NCI-H128 (cell line): ENCODE measurements around the gene CHAC1.

Experiments
- DNase-seq: peaks from one replicate; lab custom pipeline; 2025; ENCODE audit not compliant: unreplicated experiment; lab: John Stamatoyannopoulos, UW

CHAC1 gene

GRCh38 chr15:40952901-40953712, at the start of gene CHAC1:
CHAC1 (plus strand) TSS chr15:40953471; CDS start chr15:40953584, 113 bp downstream.
- DNase-seq: peak; percentile 83

GRCh38 chr15:40904552-40905201, 48.6 kb upstream of the CHAC1 start:
- no peak for DNase-seq

GRCh38 chr15:40906091-40906990, 46.9 kb upstream of the CHAC1 start:
- DNase-seq: no peak

- no peak for DNase-seq
Measured at GRCh38 chr15:40906991-40907802, 46.1 kb upstream of the CHAC1 start.

GRCh38 chr15:40908095-40908494, 45.2 kb upstream of the CHAC1 start:
- no peak for DNase-seq

- DNase-seq: no peak
Measured at GRCh38 chr15:40909662-40910630, 43.3 kb upstream of the CHAC1 start.

GRCh38 chr15:40911141-40911540, 42.1 kb upstream of the CHAC1 start:
- no peak for DNase-seq

GRCh38 chr15:40911693-40912092, 41.6 kb upstream of the CHAC1 start:
- DNase-seq: no peak

- no peak for DNase-seq
Measured at GRCh38 chr15:40912478-40912877, 40.8 kb upstream of the CHAC1 start.

GRCh38 chr15:40914013-40914412, 39.3 kb upstream of the CHAC1 start:
- DNase-seq: no peak

GRCh38 chr15:40914486-40914885, 38.8 kb upstream of the CHAC1 start:
- DNase-seq: no peak

GRCh38 chr15:40915116-40915661, 38.1 kb upstream of the CHAC1 start:
- no peak for DNase-seq

- DNase-seq: no peak
Measured at GRCh38 chr15:40915679-40916078, 37.6 kb upstream of the CHAC1 start.

GRCh38 chr15:40917585-40917984, 35.7 kb upstream of the CHAC1 start:
- DNase-seq: no peak

- no peak for DNase-seq
Measured at GRCh38 chr15:40918146-40918798, 35.0 kb upstream of the CHAC1 start.

GRCh38 chr15:40918799-40919392, 34.4 kb upstream of the CHAC1 start:
- no peak for DNase-seq

- DNase-seq: no peak
Measured at GRCh38 chr15:40921949-40922607, 31.2 kb upstream of the CHAC1 start.

GRCh38 chr15:40922608-40923005, 30.7 kb upstream of the CHAC1 start:
- no peak for DNase-seq
